ENCODE data around the gene PKD1. TPM values are rescaled to one million over a fixed set of nuclear protein-coding genes. Genes with fewer than 3 reads are reported as not detected.

PKD1 gene
- total RNA-seq, 1 donor from 2014 or later = 97.8 TPM

DNA sequence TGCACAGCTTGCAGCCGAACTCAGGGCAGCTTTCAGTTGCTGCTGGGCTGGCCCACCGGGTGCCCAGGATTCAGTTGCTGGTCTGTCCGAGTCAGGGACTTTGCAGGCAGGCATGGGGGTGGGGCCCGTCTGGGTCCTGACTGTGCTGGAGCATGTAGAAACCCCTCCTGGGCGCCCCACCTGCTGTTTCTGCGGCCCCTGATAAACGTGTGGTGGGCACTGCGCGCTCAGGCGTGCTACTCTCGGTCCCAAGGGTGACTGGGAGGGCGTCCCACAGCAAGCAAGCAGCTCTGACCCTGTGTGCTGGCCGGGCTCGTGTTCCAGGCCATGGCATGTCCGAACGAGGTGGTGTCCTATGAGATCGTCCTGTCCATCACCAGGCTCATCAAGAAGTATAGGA is 75.4 kb downstream of the PKD1 start:
- peaks cover 6% of the 10 kb centered on the region for H3K36me3 Mint-ChIP-seq (ENCODE audit: insufficient read depth)
- no peak for DNase-seq (ENCODE audit: low spot score, unreplicated experiment)
- no peak overlapping the region for H3K27ac Mint-ChIP-seq
- no peaks in the 10 kb centered on the region for H3K27me3 Mint-ChIP-seq
- H3K4me1 Mint-ChIP-seq (ENCODE audit: low read depth) = no peaks in the 10 kb centered on the region
- TF ChIP-seq, protein P1, sequence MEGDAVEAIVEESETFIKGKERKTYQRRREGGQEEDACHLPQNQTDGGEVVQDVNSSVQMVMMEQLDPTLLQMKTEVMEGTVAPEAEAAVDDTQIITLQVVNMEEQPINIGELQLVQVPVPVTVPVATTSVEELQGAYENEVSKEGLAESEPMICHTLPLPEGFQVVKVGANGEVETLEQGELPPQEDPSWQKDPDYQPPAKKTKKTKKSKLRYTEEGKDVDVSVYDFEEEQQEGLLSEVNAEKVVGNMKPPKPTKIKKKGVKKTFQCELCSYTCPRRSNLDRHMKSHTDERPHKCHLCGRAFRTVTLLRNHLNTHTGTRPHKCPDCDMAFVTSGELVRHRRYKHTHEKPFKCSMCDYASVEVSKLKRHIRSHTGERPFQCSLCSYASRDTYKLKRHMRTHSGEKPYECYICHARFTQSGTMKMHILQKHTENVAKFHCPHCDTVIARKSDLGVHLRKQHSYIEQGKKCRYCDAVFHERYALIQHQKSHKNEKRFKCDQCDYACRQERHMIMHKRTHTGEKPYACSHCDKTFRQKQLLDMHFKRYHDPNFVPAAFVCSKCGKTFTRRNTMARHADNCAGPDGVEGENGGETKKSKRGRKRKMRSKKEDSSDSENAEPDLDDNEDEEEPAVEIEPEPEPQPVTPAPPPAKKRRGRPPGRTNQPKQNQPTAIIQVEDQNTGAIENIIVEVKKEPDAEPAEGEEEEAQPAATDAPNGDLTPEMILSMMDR (IDR thresholded peaks at IDR 0.05; ENCODE audit: unreplicated experiment) = no peak
- no peaks in the 10 kb centered on the region for H3K9me3 Mint-ChIP-seq (ENCODE audit: low read depth)
- H3K4me3 Mint-ChIP-seq (ENCODE audit: low read depth) = no peak overlapping the region

- H3K4me1 Mint-ChIP-seq (ENCODE audit: low read depth) = no peaks in the 10 kb centered on the region
- DNase-seq (ENCODE audit: low spot score, unreplicated experiment) = no peak
- no peaks in the 10 kb centered on the region for H3K27me3 Mint-ChIP-seq
- TF ChIP-seq, protein P1 (IDR thresholded peaks at IDR 0.05; ENCODE audit: unreplicated experiment) = no peak
- peaks cover 6% of the 10 kb centered on the region for H3K36me3 Mint-ChIP-seq (ENCODE audit: insufficient read depth)
- H3K4me3 Mint-ChIP-seq (ENCODE audit: low read depth) = no peak overlapping the region
- no peaks in the 10 kb centered on the region for H3K9me3 Mint-ChIP-seq (ENCODE audit: low read depth)
- H3K27ac Mint-ChIP-seq = no peak overlapping the region
These were observed 76.8 kb downstream of the PKD1 start for GRCh38 chr16:2058872-2059271.

GRCh38 chr16:2058420-2058819 is 77.3 kb downstream of the PKD1 start:
- Mint-ChIP-seq H3K36me3 (ENCODE audit: insufficient read depth) (peaks cover 6% of the 10 kb centered on the region), H3K27ac (no peak overlapping the region), H3K9me3 (ENCODE audit: low read depth) (no peaks in the 10 kb centered on the region), H3K4me1 (ENCODE audit: low read depth) (no peaks in the 10 kb centered on the region), H3K4me3 (ENCODE audit: low read depth) (no peak overlapping the region), H3K27me3 (no peaks in the 10 kb centered on the region)
- TF ChIP-seq, protein P1 (IDR thresholded peaks at IDR 0.05; ENCODE audit: unreplicated experiment) = no peak
- no peak for DNase-seq (ENCODE audit: low spot score, unreplicated experiment)

GRCh38 chr16:2057438-2057837 is 78.3 kb downstream of the PKD1 start:
- no peaks in the 10 kb centered on the region for H3K9me3 Mint-ChIP-seq (ENCODE audit: low read depth)
- H3K4me1 Mint-ChIP-seq (ENCODE audit: low read depth) = no peaks in the 10 kb centered on the region
- H3K36me3 Mint-ChIP-seq (ENCODE audit: insufficient read depth) = peaks cover 6% of the 10 kb centered on the region
- TF ChIP-seq, protein P1 (IDR thresholded peaks at IDR 0.05; ENCODE audit: unreplicated experiment) = no peak
- no peak overlapping the region for H3K27ac Mint-ChIP-seq
- no peaks in the 10 kb centered on the region for H3K27me3 Mint-ChIP-seq
- no peak for DNase-seq (ENCODE audit: low spot score, unreplicated experiment)
- no peak overlapping the region for H3K4me3 Mint-ChIP-seq (ENCODE audit: low read depth)

- H3K9me3 Mint-ChIP-seq (ENCODE audit: low read depth) = no peaks in the 10 kb centered on the region
- no peaks in the 10 kb centered on the region for H3K4me1 Mint-ChIP-seq (ENCODE audit: low read depth)
- no peak for DNase-seq (ENCODE audit: low spot score, unreplicated experiment)
- H3K27ac Mint-ChIP-seq = no peak overlapping the region
- H3K36me3 Mint-ChIP-seq (ENCODE audit: insufficient read depth) = peaks cover 6% of the 10 kb centered on the region
- no peak overlapping the region for H3K4me3 Mint-ChIP-seq (ENCODE audit: low read depth)
- no peaks in the 10 kb centered on the region for H3K27me3 Mint-ChIP-seq
- TF ChIP-seq, protein P1 (IDR thresholded peaks at IDR 0.05; ENCODE audit: unreplicated experiment) = peak; percentile 34
These were observed 78.9 kb downstream of the PKD1 start for GRCh38 chr16:2056681-2057407.
